CD14-positive monocyte (primary cell): Measurements from ENCODE around the gene LY86. TPM values are rescaled to one million over a fixed set of nuclear protein-coding genes. Genes with fewer than 3 reads are reported as not detected.
A peak's percentile ranks its signal among the peaks of the same experiment; 100 is the strongest.

ENCODE experiments used
- DNase-seq, 3 donors: peaks; one replicate each; pipeline ENCODE4 v3.0.0-alpha.2; 2011 to 2022
- H2AFZ ChIP-seq: 2 replicates; pipeline ENCODE4 v1.6.0; 2012; ENCODE audit warnings: mild to moderate bottlenecking, low read depth, low read length, inconsistent platforms; ENCODE audit not compliant: insufficient read depth, poor library complexity, severe bottlenecking
- H3K27ac ChIP-seq, 2 donors: 1 replicate in 1 of 2; 2 replicates in 1 of 2; pipeline ENCODE4 v1.5.1; 2012 to 2013; ENCODE audit warnings: low read length in 2 of 2, control low read depth in 1 of 2, inconsistent platforms in 1 of 2, low read depth in 1 of 2, mild to moderate bottlenecking in 1 of 2
- H3K27me3 ChIP-seq, 2 donors: one replicate each; pipeline versions ENCODE4 v1.6.0 to v1.6.1; 2011 to 2013; ENCODE audit warnings: low read length in 2 of 2; ENCODE audit not compliant: control insufficient read depth in 2 of 2, insufficient read depth in 2 of 2
- H3K36me3 ChIP-seq, 2 donors: replicated peaks in 1 of 2; 1 replicate in 1 of 2; 2 replicates in 1 of 2; pipeline versions ENCODE4 v1.5.1 to v1.6.1; 2012 to 2013; ENCODE audit warnings: low read length in 2 of 2, control low read depth in 1 of 2, inconsistent platforms in 1 of 2, mild to moderate bottlenecking in 1 of 2; ENCODE audit not compliant: insufficient read depth in 2 of 2, control insufficient read depth in 1 of 2
- H3K4me1 ChIP-seq, 2 donors: 1 replicate in 1 of 2; 2 replicates in 1 of 2; pipeline versions ENCODE4 v1.5.1 to v1.6.1; 2012 to 2013; ENCODE audit warnings: low read length in 2 of 2, control low read depth in 1 of 2, inconsistent platforms in 1 of 2, mild to moderate bottlenecking in 1 of 2, moderate library complexity in 1 of 2; ENCODE audit not compliant: insufficient read depth in 2 of 2, control insufficient read depth in 1 of 2
- H3K4me2 ChIP-seq: replicated peaks from 2 replicates; pipeline ENCODE3; 2012; ENCODE audit warnings: low read length, moderate library complexity, mild to moderate bottlenecking; ENCODE audit not compliant: poor library complexity, severe bottlenecking; ENCODE audit errors: extremely low read depth
- H3K4me3 ChIP-seq, 3 experiments: fragments of 200-600 bp in 1 of 3; sonication (generic) in 1 of 3; replicated peaks in 1 of 3; 1 replicate in 2 of 3; 2 replicates in 1 of 3; pipeline ENCODE4 v1.5.1; 2011 to 2013; ENCODE audit warnings: low read length in 3 of 3, mild to moderate bottlenecking in 3 of 3, control low read depth in 2 of 3, low read depth in 2 of 3, inconsistent platforms in 1 of 3, moderate library complexity in 1 of 3
- H3K79me2 ChIP-seq: 2 replicates; pipeline ENCODE4 v1.6.0; 2012; ENCODE audit warnings: mild to moderate bottlenecking, control low read depth, inconsistent platforms, low read length, moderate library complexity; ENCODE audit not compliant: insufficient read depth
- H3K9ac ChIP-seq: 2 replicates; pipeline ENCODE4 v1.6.0; 2017; ENCODE audit warnings: low read length, mild to moderate bottlenecking; ENCODE audit not compliant: insufficient read depth, poor library complexity, severe bottlenecking
- H3K9me3 ChIP-seq, 2 donors: replicated peaks in 1 of 2; 1 replicate in 1 of 2; 2 replicates in 1 of 2; pipeline versions ENCODE4 v1.5.1 to v1.6.1; 2012 to 2013; ENCODE audit warnings: low read length in 2 of 2, control low read depth in 1 of 2; ENCODE audit not compliant: control insufficient read depth in 1 of 2, insufficient read depth in 1 of 2
- H4K20me1 ChIP-seq: 2 replicates; pipeline ENCODE4 v1.6.0; 2012; ENCODE audit warnings: mild to moderate bottlenecking, low read length, control low read depth, moderate library complexity; ENCODE audit not compliant: insufficient read depth
- H3K27ac Mint-ChIP-seq, 7 donors: one replicate each; pipeline ENCODE4 v1.8.0; 2020; ENCODE audit warnings: mild to moderate bottlenecking in 7 of 7, mixed read lengths in 7 of 7, moderate library complexity in 6 of 7, inconsistent platforms in 2 of 7
- H3K27me3 Mint-ChIP-seq, 3 donors: one replicate each; pipeline ENCODE4 v1.8.0; 2021 to 2022; ENCODE audit warnings: low read depth in 3 of 3, mild to moderate bottlenecking in 3 of 3, mixed read lengths in 3 of 3, moderate library complexity in 3 of 3, inconsistent platforms in 1 of 3
- H3K36me3 Mint-ChIP-seq, 2 donors: one replicate each; pipeline ENCODE4 v1.8.0; 2020; ENCODE audit warnings: mixed read lengths in 2 of 2, inconsistent platforms in 1 of 2, mild to moderate bottlenecking in 1 of 2
- H3K4me1 Mint-ChIP-seq: one replicate; pipeline ENCODE4 v1.8.0; 2020; ENCODE audit warnings: mild to moderate bottlenecking, mixed read lengths
- H3K4me3 Mint-ChIP-seq, 2 donors: one replicate each; pipeline ENCODE4 v1.8.0; 2020; ENCODE audit warnings: mild to moderate bottlenecking in 2 of 2, mixed read lengths in 2 of 2, moderate library complexity in 1 of 2
- H3K9me3 Mint-ChIP-seq, 7 donors: one replicate each; pipeline ENCODE4 v1.8.0; 2020 to 2022; ENCODE audit warnings: mixed read lengths in 7 of 7, mild to moderate bottlenecking in 6 of 7, moderate library complexity in 6 of 7, inconsistent platforms in 2 of 7
- CTCF ChIP-seq: fragments of 200-600 bp; IDR thresholded peaks from one replicate; pipeline ENCODE4 v1.8.0; 2022; ENCODE audit warnings: antibody characterized with exemption, mild to moderate bottlenecking
- WGBS: methylation state at CpG from one replicate; pipeline ENCODE4 v1.1.5; 2013; ENCODE audit warnings: missing lambda C conversion rate; ENCODE audit not compliant: insufficient coverage; 5-methylcytosine and 5-hydroxymethylcytosine counted together
- intact Hi-C, 2 donors: fragments of 100-400 bp; cut with micrococcal nuclease; formaldehyde crosslinking; loops; one replicate each; pipeline versions ENCODE4 v1.15.0 to v1.15.1; 2023
- polyA plus RNA-seq, 3 donors: library from polyadenylated mRNA; depleted of rRNA in 1 of 3; unstranded in 2 of 3; stranded (reverse) in 1 of 3; fragments of 300-500 nt in 2 of 3; fragments of >200 nt in 1 of 3; fragmentation: Illumina TruSeq in 2 of 3; gene quantifications; 1 replicate in 2 of 3; 2 replicates in 1 of 3; pipeline ENCODE4 v1.2.3, GENCODE V29; 2012 to 2021

The LY86 gene
- polyA plus RNA-seq, 3 donors = 166 to 609 (median 454) TPM

GRCh38 chr6:6597682-6598081 lies 9.2 kb downstream of the LY86 start:
- WGBS = 98% methylated on average over 4 of the region's 5 CpGs
- Histone ChIP-seq H3K9me3 (peaks cover 3% of the 10 kb centered on the region in 2 donors), H3K27ac (no peak overlapping the region), H3K4me1 (peaks cover 38 to 47% of the 10 kb centered on the region in 2 donors), H4K20me1 (peaks cover 35% of the 10 kb centered on the region), H3K4me3 (no peak overlapping the region), H3K36me3 (peaks cover 10 to 57% of the 10 kb centered on the region in 2 donors), H3K27me3 (no peaks in the 10 kb centered on the region), H3K9ac (no peak overlapping the region), H3K79me2 (peaks cover 90% of the 10 kb centered on the region), H2AFZ (no peak overlapping the region), H3K4me2 (no peak overlapping the region)
- H3K4me1 Mint-ChIP-seq = peaks cover 69% of the 10 kb centered on the region
- peaks cover 0 to 3% (median 0%) of the 10 kb centered on the region in 3 donors for H3K27me3 Mint-ChIP-seq
- DNase-seq = no peak
- intact Hi-C loops = no loop called here
- H3K9me3 Mint-ChIP-seq = peaks cover under 1 to 9% (median 5%) of the 10 kb centered on the region in 7 donors
- TF ChIP-seq CTCF = no peak
- H3K4me3 Mint-ChIP-seq = no peak overlapping the region
- H3K27ac Mint-ChIP-seq = peak overlapping the region in 1 of 7 donors; percentile 75
- H3K36me3 Mint-ChIP-seq = peaks cover 49 to 73% of the 10 kb centered on the region in 2 donors

GRCh38 chr6:6599468-6599873 lies 11.0 kb downstream of the LY86 start:
- Mint-ChIP-seq H3K4me3 (no peak overlapping the region), H3K9me3 (peaks cover 15 to 19% (median 18%) of the 10 kb centered on the region in 7 donors), H3K36me3 (peaks cover 49 to 82% of the 10 kb centered on the region in 2 donors), H3K4me1 (peaks cover 51% of the 10 kb centered on the region), H3K27me3 (peaks cover 0 to 3% (median 0%) of the 10 kb centered on the region in 3 donors), H3K27ac (peak overlapping the region in 5 of 7 donors; percentile 19 to 68 (median 42))
- Histone ChIP-seq H3K9ac (no peak overlapping the region), H3K4me1 (peaks cover 21 to 29% of the 10 kb centered on the region in 2 donors), H3K79me2 (peaks cover 84% of the 10 kb centered on the region), H3K27ac (peak overlapping the region in 1 of 2 donors; percentile 19), H3K36me3 (peaks cover 10 to 61% of the 10 kb centered on the region in 2 donors), H4K20me1 (peaks cover 35% of the 10 kb centered on the region), H3K4me3 (no peak overlapping the region), H2AFZ (no peak overlapping the region), H3K9me3 (peaks cover 8 to 18% of the 10 kb centered on the region in 2 donors), H3K27me3 (no peaks in the 10 kb centered on the region), H3K4me2 (no peak overlapping the region)
- no peak for TF ChIP-seq CTCF
- intact Hi-C loops = no loop called here
- 69% methylated on average over 4 of the region's 4 CpGs for WGBS
- DNase-seq = peak in 1 of 3 donors; percentile 24
